ENCODE results near the gene ARHGEF4.

The ARHGEF4 gene

GRCh38 chr2:131014141-131014540, 177.4 kb downstream of the ARHGEF4 start:
- no peak for DNase-seq (ENCODE audit: low read depth)

- no peak for DNase-seq (ENCODE audit: low read depth)
Observed at GRCh38 chr2:131015764-131016163, 179.1 kb downstream of the ARHGEF4 start.

GRCh38 chr2:131016826-131017741, 180.4 kb downstream of the ARHGEF4 start:
- no peak for DNase-seq (ENCODE audit: low read depth)

GRCh38 chr2:131022731-131023130, 186.0 kb downstream of the ARHGEF4 start:
- DNase-seq (ENCODE audit: low read depth): no peak

GRCh38 chr2:131023758-131024157, 187.0 kb downstream of the ARHGEF4 start:
- no peak for DNase-seq (ENCODE audit: low read depth)

- no peak for DNase-seq (ENCODE audit: low read depth)
Observed at GRCh38 chr2:131026919-131027318, 190.2 kb downstream of the ARHGEF4 start.

GRCh38 chr2:131027566-131028528, 191.1 kb downstream of the ARHGEF4 start:
- no peak for DNase-seq (ENCODE audit: low read depth)

- DNase-seq (ENCODE audit: low read depth): no peak
Observed at GRCh38 chr2:131029812-131030211, 193.1 kb downstream of the ARHGEF4 start.

- no peak for DNase-seq (ENCODE audit: low read depth)
Observed at GRCh38 chr2:131030478-131030971, 193.8 kb downstream of the ARHGEF4 start.

GRCh38 chr2:131031431-131031841, 194.7 kb downstream of the ARHGEF4 start:
- no peak for DNase-seq (ENCODE audit: low read depth)

GRCh38 chr2:131031875-131032274, 195.2 kb downstream of the ARHGEF4 start:
- DNase-seq (ENCODE audit: low read depth): no peak

GRCh38 chr2:131032393-131032836, 195.7 kb downstream of the ARHGEF4 start:
- DNase-seq (ENCODE audit: low read depth): no peak

- no peak for DNase-seq (ENCODE audit: low read depth)
Observed at GRCh38 chr2:131033786-131034121, 197.0 kb downstream of the ARHGEF4 start.

- no peak for DNase-seq (ENCODE audit: low read depth)
Observed at GRCh38 chr2:131034122-131035051, 197.7 kb downstream of the ARHGEF4 start.

- DNase-seq (ENCODE audit: low read depth): no peak
Observed at GRCh38 chr2:131035112-131035825, 198.6 kb downstream of the ARHGEF4 start.

GRCh38 chr2:131035826-131036231, 199.1 kb downstream of the ARHGEF4 start:
- DNase-seq (ENCODE audit: low read depth): no peak

- DNase-seq (ENCODE audit: low read depth): no peak
Observed at GRCh38 chr2:131036269-131036668, 199.6 kb downstream of the ARHGEF4 start.

- no peak for DNase-seq (ENCODE audit: low read depth)
Observed at GRCh38 chr2:131036696-131037397, 200.1 kb downstream of the ARHGEF4 start.

- no peak for DNase-seq (ENCODE audit: low read depth)
Observed at GRCh38 chr2:131037398-131038257, 200.9 kb downstream of the ARHGEF4 start.

Data from activated T-cell treated with anti-CD3 and anti-CD28 coated beads for 24 hours (primary cell).